Brain microvascular endothelial cell (primary cell): ENCODE results near the gene OPN3.

ENCODE experiments used
- DNase-seq: peaks from one replicate; pipeline ENCODE4 v3.0.0-alpha.2; 2020
- H3K27ac ChIP-seq: fragments of 250-450 bp; sonication (Bioruptor Pico); 2 replicates; pipeline ENCODE4 v1.5.1; 2020; ENCODE audit warnings: mild to moderate bottlenecking, moderate library complexity
- H3K27me3 ChIP-seq: fragments of 250-450 bp; sonication (Bioruptor Pico); replicated peaks from 2 replicates; pipeline ENCODE4 v1.5.1; 2020; ENCODE audit warnings: mild to moderate bottlenecking
- H3K36me3 ChIP-seq: fragments of 250-450 bp; sonication (Bioruptor Pico); replicated peaks from 2 replicates; pipeline ENCODE4 v1.5.1; 2020; ENCODE audit warnings: mild to moderate bottlenecking
- H3K4me3 ChIP-seq: 2 replicates; pipeline ENCODE4 v1.5.1; 2011; ENCODE audit warnings: low read depth, mild to moderate bottlenecking, control low read depth, low read length, moderate library complexity
- CTCF ChIP-seq: IDR thresholded peaks from 2 replicates; pipeline ENCODE4 v1.5.1; 2011; ENCODE audit warnings: low read depth, mild to moderate bottlenecking, moderate library complexity, low read length, control low read depth, inconsistent platforms; ENCODE audit errors: missing control alignments
- in situ Hi-C: cut with HindIII; loops from 2 replicates; pipeline ENCODE4 v1.10.0; 2017; ENCODE audit warnings: low sequenced_read_pairs, low pct_ligation_motif_present

Gene OPN3

GRCh38 chr1:241679404-241679803 lies 39.2 kb upstream of the OPN3 start:
- H3K27ac ChIP-seq = no peak overlapping the region
- DNase-seq = no peak
- no peaks in the 10 kb centered on the region for H3K27me3 ChIP-seq
- H3K4me3 ChIP-seq = no peak overlapping the region
- no peaks in the 10 kb centered on the region for H3K36me3 ChIP-seq
- in situ Hi-C loops = no loop called here
- TF ChIP-seq CTCF = no peak

GRCh38 chr1:241678536-241678935 lies 38.4 kb upstream of the OPN3 start:
- TF ChIP-seq CTCF = no peak
- H3K4me3 ChIP-seq = no peak overlapping the region
- H3K27me3 ChIP-seq = no peaks in the 10 kb centered on the region
- no peaks in the 10 kb centered on the region for H3K36me3 ChIP-seq
- no peak for DNase-seq
- H3K27ac ChIP-seq = no peak overlapping the region
- in situ Hi-C loops = no loop called here

GRCh38 chr1:241677201-241677600 lies 37.0 kb upstream of the OPN3 start:
- no peak for DNase-seq
- no peak overlapping the region for H3K4me3 ChIP-seq
- no peaks in the 10 kb centered on the region for H3K27me3 ChIP-seq
- no peaks in the 10 kb centered on the region for H3K36me3 ChIP-seq
- no peak for TF ChIP-seq CTCF
- in situ Hi-C loops = no loop called here
- no peak overlapping the region for H3K27ac ChIP-seq

GRCh38 chr1:241675983-241676382 lies 35.8 kb upstream of the OPN3 start:
- Histone ChIP-seq H3K36me3 (no peaks in the 10 kb centered on the region), H3K27me3 (no peaks in the 10 kb centered on the region), H3K4me3 (no peak overlapping the region), H3K27ac (no peak overlapping the region)
- DNase-seq = no peak
- no peak for TF ChIP-seq CTCF
- in situ Hi-C loops = no loop called here

- in situ Hi-C loops = no loop called here
- no peak for TF ChIP-seq CTCF
Observed at GRCh38 chr1:241674805-241675384, 34.7 kb upstream of the OPN3 start.

GRCh38 chr1:241672301-241672700 lies 32.1 kb upstream of the OPN3 start:
- TF ChIP-seq CTCF = no peak
- no peaks in the 10 kb centered on the region for H3K36me3 ChIP-seq
- DNase-seq = no peak
- in situ Hi-C loops = no loop called here
- no peaks in the 10 kb centered on the region for H3K27me3 ChIP-seq
- H3K4me3 ChIP-seq = no peak overlapping the region
- H3K27ac ChIP-seq = no peak overlapping the region

More at GRCh38 chr1:241674805-241675384, 34.7 kb upstream of the OPN3 start:
- no peak overlapping the region for H3K4me3 ChIP-seq
- no peak for DNase-seq
- H3K36me3 ChIP-seq = no peaks in the 10 kb centered on the region
- no peak overlapping the region for H3K27ac ChIP-seq
- no peaks in the 10 kb centered on the region for H3K27me3 ChIP-seq
